K562 (cell line): Measurements from ENCODE around the gene PIGM. TPM values are rescaled to one million over a fixed set of nuclear protein-coding genes. Genes with fewer than 3 reads are reported as not detected.

Experiments used
- ATAC-seq: fragments of 200-7000 bp; cut with Tn5 transposase; 3 replicates; pipeline ENCODE4 v1.9.1; 2020; ENCODE audit warnings: moderate library complexity
- BruUV-seq: library from RNA; stranded (reverse); fragments of 400-500 nt; replicated peaks from 2 replicates; lab custom pipeline; 2021; lab: Mats Ljungman, UMichigan
- CTCF ChIA-PET: fragments of 300-600 bp; formaldehyde crosslinking; extraction: SDS; loops from one replicate; lab custom pipeline; 2021; ENCODE audit warnings: low intra/inter-chr PET ratio; lab: Yijun Ruan, JAX
- POLR2A ChIA-PET: fragments of 300-600, 350-650 bp; sonication (Branson Sonifier 250); formaldehyde crosslinking; extraction: SDS; loops from one replicate; lab custom pipeline; 2021; ENCODE audit warnings: antibody characterized with exemption, inconsistent platforms; lab: Yijun Ruan, JAX
- DNase-seq, 4 experiments: peaks; one replicate each; pipeline versions ENCODE4 v3.0.0 to v3.0.0-alpha.2; 2011 to 2018; ENCODE audit warnings: low spot score in 3 of 4, mixed read lengths in 3 of 4; ENCODE audit errors: extremely low read depth in 1 of 4
- FAIRE-seq: peaks from 2 replicates; lab custom pipeline; 2011; peaks lifted over from hg19 to GRCh38; lab: Jason Lieb, UNC
- H2AFZ ChIP-seq: 2 replicates; pipeline ENCODE4 v1.6.0; 2011; ENCODE audit warnings: low read depth, low read length, control low read depth, inconsistent platforms
- H3K27ac ChIP-seq: fragments of 200-600 bp; 3 replicates; pipeline ENCODE4 v1.8.0; 2011; ENCODE audit warnings: low read depth, mild to moderate bottlenecking, control low read depth, inconsistent platforms, low read length, moderate library complexity, mixed read lengths; ENCODE audit errors: extremely low read depth
- H3K27me3 ChIP-seq, 2 experiments: fragments of 300-600 bp in 1 of 2; 2 replicates in 1 of 2; 3 replicates in 1 of 2; pipeline versions ENCODE4 v1.6.0 to v1.8.0; 2011; ENCODE audit warnings: inconsistent platforms in 2 of 2, low read length in 2 of 2, mild to moderate bottlenecking in 1 of 2, mixed read lengths in 1 of 2, moderate library complexity in 1 of 2; ENCODE audit not compliant: control insufficient read depth in 2 of 2, insufficient read depth in 2 of 2
- H3K36me3 ChIP-seq: fragments of 300-600 bp; 3 replicates; pipeline ENCODE4 v1.8.0; 2011; ENCODE audit warnings: mild to moderate bottlenecking, low read length, inconsistent platforms; ENCODE audit not compliant: control insufficient read depth, insufficient read depth
- H3K4me1 ChIP-seq, 2 experiments: fragments of 200-600 bp in 1 of 2; replicated peaks in 1 of 2; 2 replicates in 1 of 2; 3 replicates in 1 of 2; pipeline versions ENCODE4 v1.5.1 to v1.8.0; 2011; ENCODE audit warnings: inconsistent platforms in 2 of 2, low read length in 2 of 2, mild to moderate bottlenecking in 1 of 2, mixed read lengths in 1 of 2, moderate library complexity in 1 of 2; ENCODE audit not compliant: control insufficient read depth in 2 of 2, insufficient read depth in 2 of 2
- H3K4me2 ChIP-seq: 2 replicates; pipeline ENCODE4 v1.6.1; 2011; ENCODE audit warnings: low read length, control low read depth, inconsistent platforms, mixed read lengths; ENCODE audit not compliant: insufficient read depth
- H3K4me3 ChIP-seq: fragments of 200-600 bp; sonication (generic), shearing (Covaris generic); 2 replicates; pipeline ENCODE4 v1.5.1; 2016; ENCODE audit warnings: control low read depth, inconsistent platforms
- H3K79me2 ChIP-seq: fragments of 200-600 bp; 3 replicates; pipeline ENCODE4 v1.8.0; 2011; ENCODE audit warnings: low read length, inconsistent platforms; ENCODE audit not compliant: control insufficient read depth, insufficient read depth
- H3K9ac ChIP-seq, 2 experiments: 2 replicates each; pipeline versions ENCODE4 v1.6.0 to v1.6.1; 2011; ENCODE audit warnings: low read depth in 2 of 2, low read length in 2 of 2, control low read depth in 1 of 2, inconsistent platforms in 1 of 2, mild to moderate bottlenecking in 1 of 2, mixed read lengths in 1 of 2; ENCODE audit not compliant: insufficient read depth in 1 of 2
- H3K9me1 ChIP-seq: one replicate; pipeline ENCODE4 v1.6.0; 2011; ENCODE audit warnings: inconsistent platforms, mild to moderate bottlenecking, low read length, moderate library complexity; ENCODE audit not compliant: control insufficient read depth, insufficient read depth
- H3K9me3 ChIP-seq: replicated peaks from 2 replicates; pipeline ENCODE4 v1.5.1; 2011; ENCODE audit warnings: low read depth, low read length, inconsistent platforms; ENCODE audit not compliant: control insufficient read depth, insufficient read depth
- H4K20me1 ChIP-seq: replicated peaks from 2 replicates; pipeline ENCODE4 v1.6.1; 2011; ENCODE audit warnings: low read length, inconsistent platforms, mixed read lengths; ENCODE audit not compliant: control insufficient read depth, insufficient read depth
- CBFA2T2 ChIP-seq: fragments of 450-650 bp; conservative IDR thresholded peaks from 2 replicates; pipeline ENCODE4 v1.6.1; 2017; ENCODE audit warnings: mild to moderate bottlenecking
- DNMT1 ChIP-seq: fragments of 450-650 bp; IDR thresholded peaks from 2 replicates; pipeline ENCODE4 v1.6.1; 2016; ENCODE audit warnings: antibody characterized with exemption, mild to moderate bottlenecking
- ELF1 ChIP-seq: fragments of 200-800 bp; sonication (Bioruptor generic); IDR thresholded peaks from 2 replicates; pipeline ENCODE4 v1.6.1; 2016; ENCODE audit warnings: missing genetic modification characterization, missing compliant biosample characterization
- GABPA ChIP-seq: fragments of 200-800 bp; sonication (Bioruptor generic); conservative IDR thresholded peaks from 2 replicates; pipeline ENCODE4 v1.6.1; 2016; ENCODE audit warnings: low read depth, missing genetic modification characterization, missing compliant biosample characterization
- NR0B1 ChIP-seq: fragments of 450-650 bp; IDR thresholded peaks from one replicate; pipeline ENCODE4 v1.6.1; 2018; ENCODE audit warnings: mild to moderate bottlenecking, moderate library complexity; ENCODE audit not compliant: partially characterized antibody
- OTX1 ChIP-seq: fragments of 450-650 bp; formaldehyde crosslinking; IDR thresholded peaks from 2 replicates; pipeline ENCODE4 v1.4.0; 2022; ENCODE audit warnings: mild to moderate bottlenecking
- POLR2A ChIP-seq: fragments of 450-650 bp; conservative IDR thresholded peaks from 2 replicates; pipeline ENCODE4 v1.6.1; 2016
- SRSF7 ChIP-seq: fragments of 200-400 bp; formaldehyde crosslinking; optimal IDR thresholded peaks from 2 replicates; pipeline ENCODE3; 2017; ENCODE audit warnings: mild to moderate bottlenecking, low read depth, low read length
- ZNF124 ChIP-seq: sonication (generic); formaldehyde crosslinking; IDR thresholded peaks from 2 replicates; pipeline ENCODE4 v1.8.1; 2022; ENCODE audit warnings: missing genetic modification reagents
- ZNF174 ChIP-seq: fragments of 250-450 bp; sonication (Bioruptor Pico); IDR thresholded peaks from 2 replicates; pipeline ENCODE4 v1.4.0; 2020; ENCODE audit warnings: mild to moderate bottlenecking
- ZNF253 ChIP-seq: fragments of 250-450 bp; sonication (Bioruptor Pico); conservative IDR thresholded peaks from 2 replicates; pipeline ENCODE4 v1.6.1; 2021; ENCODE audit warnings: mild to moderate bottlenecking
- ZNF740 ChIP-seq, 3 experiments: fragments of 200-800 bp in 1 of 3; sonication (Bioruptor generic) in 1 of 3; sonication (generic) in 1 of 3; formaldehyde crosslinking in 1 of 3; IDR thresholded peaks; 2 replicates each; pipeline versions ENCODE4 v1.6.1 to v1.8.0; 2016 to 2022; ENCODE audit warnings: mild to moderate bottlenecking in 2 of 3, missing compliant biosample characterization in 2 of 3, missing genetic modification characterization in 2 of 3, missing genetic modification reagents in 1 of 3
- ZNF76 ChIP-seq: fragments of 250-450 bp; sonication (Bioruptor Pico); IDR thresholded peaks from 2 replicates; pipeline ENCODE4 v1.4.0; 2020; ENCODE audit warnings: mild to moderate bottlenecking, moderate library complexity, borderline replicate concordance
- WGBS: fragments of 100-300 bp; shearing (Covaris generic); methylation state at CpG from one replicate; pipeline ENCODE4 v1.1.6; 2016; ENCODE audit warnings: low coverage, mixed read lengths; ENCODE audit not compliant: insufficient coverage; ENCODE audit errors: missing lambda C conversion rate; 5-methylcytosine and 5-hydroxymethylcytosine counted together
- in situ Hi-C: fragments of 300-500 bp; cut with MboI; formaldehyde crosslinking; loops from 4 replicates; pipeline ENCODE4 v1.15.0; 2018; ENCODE audit warnings: inconsistent platforms, mixed read lengths
- intact Hi-C: fragments of 100-400 bp; cut with micrococcal nuclease; formaldehyde crosslinking; loops from 2 replicates; pipeline ENCODE4 v1.14.2; 2022
- polyA plus RNA-seq, 8 experiments: library from polyadenylated mRNA; depleted of rRNA in 4 of 8; stranded (reverse) in 5 of 8; unstranded in 3 of 8; fragments of >200 nt; fragmentation: Nextera tagmentation in 2 of 8; fragmentation: Illumina TruSeq in 1 of 8; extraction: Ambion mirVana in 2 of 8; extraction: Trizol in 1 of 8; gene quantifications; 2 replicates each; pipeline versions ENCODE4 v1.2.1 to v1.2.3, GENCODE V29; 2011 to 2014; ENCODE audit warnings: inconsistent platforms in 1 of 8, missing spikeins in 1 of 8
- total RNA-seq, 7 experiments: library from RNA; depleted of rRNA in 6 of 7; stranded (reverse); fragments of >200 nt in 6 of 7; fragmentation: Illumina TruSeq in 2 of 7; extraction: Trizol in 2 of 7; gene quantifications; 2 replicates each; pipeline versions ENCODE4 v1.2.1 to v1.2.3, GENCODE V29; 2011 to 2021; ENCODE audit warnings: low replicate concordance in 1 of 7

The PIGM gene
- total and polyA plus RNA-seq, 9 of the 15 experiments (the other 6 are each of a cell fraction or from before 2014, with no cell fraction given) = 2.6 to 6.7 (median 4.3) TPM

GRCh38 chr1:159989581-159989980, 42.2 kb downstream of the PIGM start:
- no peak for TF ChIP-seq NR0B1
- TF ChIP-seq GABPA (tag) = no peak
- TF ChIP-seq CBFA2T2 = no peak
- no peak for TF ChIP-seq SRSF7
- TF ChIP-seq DNMT1 = no peak
- TF ChIP-seq ZNF124 (CRISPR knock-in tag) = no peak
- no peak for TF ChIP-seq ZNF76 (CRISPR knock-in tag)
- TF ChIP-seq ZNF740 (CRISPR knock-in tag; IDR thresholded peaks at IDR 0.05) = no peak
- TF ChIP-seq ZNF740 (tag; IDR thresholded peaks at IDR 0.05) = no peak
- no peak for TF ChIP-seq OTX1
- no peak for TF ChIP-seq ZNF174 (CRISPR knock-in tag)
- no peak for TF ChIP-seq ZNF253 (CRISPR knock-in tag)
- TF ChIP-seq POLR2A = no peak
- no peak for TF ChIP-seq ELF1 (tag)
- Histone ChIP-seq H3K4me3 (no peak overlapping the region), H3K27me3 (peaks cover 0 to 13% of the 10 kb centered on the region in 2 experiments; a peak in 2 of 5 replicates), H3K9ac (no peak overlapping the region), H3K36me3 (no peaks in the 10 kb centered on the region), H3K4me1 (no peaks in the 10 kb centered on the region), H2AFZ (no peak overlapping the region), H4K20me1 (no peaks in the 10 kb centered on the region), H3K4me2 (no peak overlapping the region), H3K9me1 (no peaks in the 10 kb centered on the region), H3K79me2 (no peaks in the 10 kb centered on the region), H3K9me3 (no peaks in the 10 kb centered on the region), H3K27ac (no peak overlapping the region)
- in situ Hi-C loops (loop anchor here (25.0 kb wide), 1 partner anchor 802 kb away; no protein-coding TSS in a partner anchor), intact Hi-C loops (no loop called here)
- DNase-seq = no peak
- WGBS = 2% methylated on average over 3 of the region's 3 CpGs
- no peak for FAIRE-seq
- no TSS peak for BruUV-seq
- ChIA-PET POLR2A (no interaction called here), CTCF (no interaction called here)
- no peak for ATAC-seq
